Activated CD4-positive, alpha-beta T cell treated with anti-CD3 and anti-CD28 coated beads for 48 hours (primary cell): Measurements from ENCODE around the gene PPM1N.

Experiments used
- DNase-seq: peaks from one replicate; pipeline ENCODE4 v3.0.0-alpha.2; 2020

PPM1N gene

DNA sequence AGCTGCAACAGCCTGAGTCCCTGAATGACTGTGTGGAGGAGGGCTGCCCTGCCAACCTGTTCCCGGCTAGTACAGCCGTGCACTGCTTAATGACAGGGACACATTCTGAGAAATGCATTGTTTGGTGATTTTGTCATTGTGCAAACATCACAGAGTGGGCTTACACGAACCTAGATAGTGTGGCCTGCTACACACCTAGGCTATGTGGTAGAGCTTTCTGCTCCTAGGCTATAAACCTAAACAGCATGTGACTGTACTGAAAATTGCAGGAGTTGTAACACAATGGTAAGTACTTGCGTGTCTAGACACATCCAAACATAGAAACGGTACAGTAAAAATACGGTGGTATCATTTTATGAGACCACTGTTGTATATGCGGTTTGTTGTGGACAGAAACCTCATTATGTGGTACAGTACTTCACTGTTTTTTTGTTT, 44.0 kb downstream of the PPM1N start:
- DNase-seq = no peak

DNA sequence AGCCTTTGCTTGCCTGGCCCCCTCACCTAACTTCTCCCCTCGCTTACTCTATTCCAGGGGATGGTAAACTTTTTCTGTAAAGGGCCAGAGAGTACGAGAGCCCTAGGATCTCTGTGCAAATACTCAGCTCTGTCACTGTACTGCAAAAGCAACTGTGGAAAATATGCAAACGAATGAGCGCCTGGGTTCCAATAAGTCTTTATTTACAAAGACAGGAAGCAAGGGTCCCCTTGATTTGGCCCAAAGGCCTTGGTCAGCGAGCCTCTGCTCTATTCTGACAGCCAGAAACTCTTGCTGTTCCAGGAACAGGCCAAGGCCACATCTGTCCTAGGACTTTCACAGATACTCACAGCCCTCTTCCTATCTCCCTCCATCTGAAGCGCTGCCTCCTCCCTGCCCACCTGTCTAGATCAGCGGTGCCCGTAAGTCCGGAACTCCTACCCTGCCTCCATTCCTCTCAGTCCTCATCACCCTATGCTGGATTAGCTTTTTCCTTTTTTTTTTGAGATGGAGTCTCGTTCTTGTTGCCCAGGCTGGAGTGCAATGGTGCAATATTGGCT, 49.0 kb downstream of the PPM1N start:
- no peak for DNase-seq

DNA sequence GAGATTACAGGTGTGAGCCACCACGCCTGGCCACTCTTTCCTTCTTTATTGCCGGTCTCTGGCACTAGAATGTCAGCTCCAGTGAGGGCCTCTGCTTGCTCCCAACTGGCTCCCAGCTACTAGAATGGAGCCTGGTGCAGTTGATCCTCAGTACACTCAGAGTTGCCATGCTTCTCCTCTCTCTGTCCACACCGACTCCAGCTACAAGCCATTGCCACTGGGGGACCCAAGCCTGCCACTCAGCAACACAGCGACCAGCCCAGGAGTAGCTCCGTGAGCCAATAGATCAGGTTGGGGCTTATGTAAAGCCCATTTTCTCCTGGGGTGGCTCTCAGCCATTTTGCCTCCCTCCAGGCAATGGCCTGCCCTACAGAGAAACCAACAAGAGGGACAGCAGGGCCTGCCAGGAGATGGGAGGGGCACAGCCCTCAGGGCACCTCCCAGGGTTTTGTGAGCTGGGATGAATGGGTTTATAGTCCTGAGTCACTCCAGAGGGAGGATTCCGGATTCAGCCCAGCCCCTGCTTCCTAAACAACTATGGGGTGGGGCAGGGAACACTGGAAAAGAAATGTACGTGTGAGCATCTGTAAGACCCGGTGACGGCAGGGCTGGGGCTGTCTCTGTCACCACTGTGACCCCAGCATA, 49.8 kb downstream of the PPM1N start:
- DNase-seq = no peak
